Measurements from ENCODE around the gene FBXW8. TPM values are rescaled to one million over a fixed set of nuclear protein-coding genes. Genes with fewer than 3 reads are reported as not detected.

The FBXW8 gene
- total and polyA plus RNA-seq, 2 donors (not counting 3 experiments of a cell fraction or from before 2014, with no cell fraction given) = 15.4 TPM

- Histone ChIP-seq H4K20me1 (replicated peaks; ENCODE audit: control insufficient read depth, extremely low read depth, insufficient read depth, low read length) (no peaks in the 10 kb centered on the region), H3K9me1 (replicated peaks; ENCODE audit: control insufficient read depth, extremely low read depth, insufficient read depth, low read length) (no peaks in the 10 kb centered on the region), H3K4me2 (ENCODE audit: insufficient read depth, low read length) (no peak overlapping the region), H3K9ac (replicated peaks; ENCODE audit: extremely low read depth, insufficient read depth, low read length) (no peak overlapping the region), H3K79me2 (ENCODE audit: control insufficient read depth, insufficient read depth, low read length) (no peaks in the 10 kb centered on the region), H3K4me1 (ENCODE audit: control insufficient read depth, extremely low read depth, insufficient read depth, low read length) (no peaks in the 10 kb centered on the region), H2AFZ (ENCODE audit: low read depth, low read length) (no peak overlapping the region), H3K9me3 (replicated peaks; ENCODE audit: control insufficient read depth, insufficient read depth, low read length) (no peaks in the 10 kb centered on the region), H3K27me3 (ENCODE audit: control insufficient read depth in 2 of 2, insufficient read depth in 2 of 2, low read length in 2 of 2) (no peaks in the 10 kb centered on the region), H3K4me3 (replicated peaks in 1 of 3; ENCODE audit: insufficient read depth in 1 of 3, low read depth in 1 of 3, low read length in 3 of 3) (no peak overlapping the region), H3K36me3 (ENCODE audit: control insufficient read depth in 2 of 2, extremely low read depth in 1 of 2, insufficient read depth in 2 of 2, low read length in 2 of 2) (peaks cover 6 to 24% of the 10 kb centered on the region in 2 experiments), H3K27ac (ENCODE audit: insufficient read depth, low read depth, low read length) (no peak overlapping the region)
- BruUV-seq (replicated peaks) = no TSS peak
- DNase-seq (ENCODE audit: low read depth, low spot score) (no peak), FAIRE-seq (no peak)
- intact Hi-C loops (cut with micrococcal nuclease) = no loop called here
- TF ChIP-seq FOS (IDR thresholded peaks at IDR 0.05; ENCODE audit: borderline replicate concordance, insufficient read depth, low read length) = no peak
- TF ChIP-seq CTCF (IDR thresholded peaks at IDR 0.05; ENCODE audit: extremely low read depth in 1 of 2, insufficient read depth in 1 of 2, low read depth in 1 of 2, low read length in 2 of 2) = no peak
- TF ChIP-seq EZH2 (IDR thresholded peaks at IDR 0.05; ENCODE audit: borderline replicate concordance, low read depth, low read length, severe bottlenecking) = no peak
- TF ChIP-seq POLR2A (IDR thresholded peaks at IDR 0.05; ENCODE audit: low read depth, low read length) = no peak
- no peak for TF ChIP-seq MAX (IDR thresholded peaks at IDR 0.05; ENCODE audit: insufficient read depth, insufficient read length)
- TF ChIP-seq GATA2 (IDR thresholded peaks at IDR 0.05; ENCODE audit: insufficient read depth, insufficient read length, low read depth, low read length) = no peak
- no peak for TF ChIP-seq MYC (IDR thresholded peaks at IDR 0.05; ENCODE audit: low read depth, low read length)
- TF ChIP-seq JUN (IDR thresholded peaks at IDR 0.05; ENCODE audit: borderline replicate concordance, insufficient read depth, insufficient read length, low read depth) = no peak
- TF ChIP-seq POLR2AphosphoS5 (IDR thresholded peaks at IDR 0.05; ENCODE audit: insufficient read depth, low read depth, low read length) = no peak
- CTCF ChIA-PET = interaction anchor here (1.1 kb wide), 1 partner anchor 9 kb away, joined by 7 read pairs; no protein-coding TSS in a partner anchor
- POLR2A ChIA-PET = no interaction called here
- dilution Hi-C loops (cut with MboI; ENCODE audit: extremely low pct_ligation_motif_present, low sequenced_read_pairs) = no loop called here
Measured at GRCh38 chr12:117022465-117022864, 111.7 kb downstream of the FBXW8 start.

Measured in endothelial cell of umbilical vein (primary cell).